CD4-positive, alpha-beta T cell treated with Interleukin-17A for 4 hours (primary cell): ENCODE measurements around the gene TIMM17B.

Source experiments
- DNase-seq: peaks from one replicate; pipeline ENCODE4 v3.0.0-alpha.2; 2020; ENCODE audit warnings: mixed read lengths

Gene TIMM17B

GRCh38 chrX:48897625-48898306 lies at the start of gene TIMM17B, which contains the start of gene PQBP1:
TSS of gene TIMM17B (minus strand) at chrX:48897768. CDS start at chrX:48897749, 19 bp downstream.
TSS of gene PQBP1 (plus strand) at chrX:48897930. CDS start at chrX:48898510, 580 bp downstream.
- peak; percentile 88 for DNase-seq

- peak; percentile 74 for DNase-seq
Observed at GRCh38 chrX:48945517-48946348, 48.2 kb upstream of the TIMM17B start.

GRCh38 chrX:48942895-48943294 lies 45.3 kb upstream of the TIMM17B start:
- no peak for DNase-seq

GRCh38 chrX:48940404-48940955 lies 42.9 kb upstream of the TIMM17B start:
- no peak for DNase-seq

GRCh38 chrX:48939524-48940228 lies 42.1 kb upstream of the TIMM17B start:
- peak; percentile 39 for DNase-seq

DNA sequence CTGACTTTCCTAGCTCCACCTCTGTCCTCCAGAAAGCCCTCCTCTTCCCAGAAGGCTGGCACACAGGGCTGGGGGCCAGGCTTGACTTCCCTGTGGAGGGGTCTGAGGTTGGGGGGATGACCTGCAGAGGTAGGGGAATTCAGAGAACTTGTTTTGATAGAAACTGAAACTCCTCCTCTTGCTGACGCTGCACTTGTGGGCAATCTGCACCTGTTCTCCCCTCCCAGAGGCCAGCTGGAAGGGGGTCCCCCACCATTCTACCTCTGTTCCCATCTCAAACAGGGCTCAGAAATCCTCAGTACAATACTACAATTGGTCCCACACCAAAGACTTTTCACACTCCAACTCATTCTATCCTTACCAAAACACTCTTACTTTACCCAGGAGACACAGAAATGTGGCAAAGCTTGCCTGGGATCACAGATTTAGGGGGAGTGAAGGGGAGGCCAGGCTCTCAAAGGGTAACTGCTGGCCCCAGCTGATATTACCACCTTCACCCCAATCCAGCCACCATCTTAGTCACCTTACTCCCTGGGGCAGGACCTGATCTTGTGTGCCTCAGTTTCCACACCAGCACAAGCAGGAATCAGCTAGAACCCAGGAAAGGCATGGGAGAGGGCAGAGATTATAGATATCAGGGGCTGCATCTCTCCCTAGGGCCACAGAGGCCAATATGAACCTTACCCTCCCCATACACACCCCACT lies 41.3 kb upstream of the TIMM17B start:
- DNase-seq: peak; percentile 53

GRCh38 chrX:48937054-48937907 lies 39.7 kb upstream of the TIMM17B start:
- peak; percentile 88 for DNase-seq

DNA sequence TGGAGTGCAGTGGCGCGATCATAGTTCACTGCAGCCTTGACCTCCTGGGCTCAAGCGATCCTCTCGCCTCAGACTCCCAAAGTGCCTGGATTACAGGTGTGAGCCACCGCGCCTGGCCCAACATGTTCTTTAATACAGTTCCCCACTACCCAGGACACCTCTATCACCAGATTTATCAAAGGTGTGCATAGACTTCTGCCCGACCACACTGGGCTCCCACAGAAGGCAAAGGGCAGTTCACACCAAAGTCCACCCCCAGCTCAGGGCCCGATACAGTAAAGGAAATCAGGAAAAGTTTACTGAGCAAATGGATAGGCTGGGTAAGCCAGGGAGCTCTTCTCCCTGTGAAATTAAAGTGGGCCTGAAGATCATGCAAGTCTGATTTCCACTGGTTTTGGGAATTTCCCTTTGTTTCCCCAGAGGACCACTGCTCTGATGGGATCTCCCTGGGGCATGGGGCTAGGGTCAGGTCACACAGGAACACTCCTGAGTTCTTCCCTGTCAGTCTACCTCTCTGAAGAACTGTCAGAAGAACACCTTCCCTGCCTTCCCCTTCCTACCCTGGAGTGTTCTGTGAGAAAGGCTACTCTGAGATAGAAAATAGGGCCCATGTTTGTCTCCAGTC lies 39.0 kb upstream of the TIMM17B start:
- no peak for DNase-seq

DNA sequence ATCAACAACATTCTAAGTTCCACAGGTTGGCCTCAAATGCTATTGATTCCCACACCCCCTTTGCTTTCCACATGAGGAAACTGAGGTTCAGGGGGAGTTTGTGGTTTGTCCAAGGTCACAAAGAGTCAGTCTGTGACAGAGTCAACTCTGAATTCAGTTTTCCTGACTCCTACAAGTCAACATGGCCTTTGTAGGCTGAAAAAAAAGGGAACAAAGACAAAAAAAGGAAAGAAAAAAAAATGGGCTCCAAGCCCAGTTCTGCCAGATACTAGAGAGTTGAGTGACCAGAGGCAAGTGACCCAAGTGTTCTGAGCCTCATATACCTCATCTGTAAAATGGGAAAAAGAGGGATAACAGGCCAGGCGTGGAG lies 37.7 kb upstream of the TIMM17B start:
- DNase-seq: no peak

DNA sequence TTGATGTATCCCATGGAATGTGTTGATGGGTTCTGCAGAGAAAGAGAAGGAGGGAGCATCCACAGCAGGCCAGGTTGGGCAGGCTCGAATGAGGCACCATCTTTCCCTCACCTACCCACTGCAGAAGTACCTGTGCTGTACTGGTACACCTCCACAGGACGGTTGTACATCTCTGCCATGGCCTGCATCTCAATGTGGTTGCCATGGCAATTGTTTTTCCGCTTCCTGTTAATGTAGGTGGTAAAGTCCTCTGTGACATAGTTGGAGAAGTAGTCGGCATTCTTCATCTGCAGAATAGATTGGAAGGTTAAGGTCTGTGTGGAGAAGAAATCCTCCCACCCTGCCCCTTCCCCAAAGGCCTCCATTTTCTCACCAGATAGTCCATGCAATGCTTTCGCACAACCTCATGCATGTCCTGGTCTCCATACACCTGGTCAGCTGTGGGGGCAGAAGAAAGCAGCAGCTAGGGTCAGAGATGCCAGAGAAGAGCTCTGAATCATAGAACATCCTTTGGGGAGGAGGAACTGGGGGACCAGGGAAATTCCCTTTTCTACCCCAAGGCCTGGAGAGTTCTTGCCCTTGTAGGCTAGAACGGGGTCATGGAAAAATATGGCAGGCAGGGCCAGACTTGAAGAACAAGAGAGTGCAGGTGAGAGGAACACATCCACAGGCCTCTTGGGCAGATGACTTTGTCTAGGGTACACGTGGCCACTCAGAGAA lies 37.2 kb upstream of the TIMM17B start:
- peak; percentile 47 for DNase-seq

DNA sequence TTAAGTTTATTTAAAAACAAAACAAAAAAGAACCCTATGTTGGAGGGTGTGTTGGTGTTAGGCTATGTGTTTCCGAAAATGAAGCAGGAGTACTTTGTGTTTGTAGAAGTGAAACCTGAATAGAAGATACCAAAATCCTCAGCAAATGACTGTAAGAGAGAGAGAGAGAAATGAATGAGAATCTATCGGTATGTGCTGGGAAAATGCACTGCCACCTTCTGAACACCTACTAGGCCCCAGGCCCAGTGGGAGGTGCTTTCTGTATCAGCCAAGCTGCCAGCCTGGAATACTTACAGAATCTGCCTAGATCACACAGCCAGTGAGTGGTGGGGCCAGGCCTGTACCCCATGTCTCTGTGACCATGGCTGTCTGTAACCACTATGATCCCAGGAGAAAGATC lies 36.2 kb upstream of the TIMM17B start:
- no peak for DNase-seq

GRCh38 chrX:48927736-48928382 lies 30.3 kb upstream of the TIMM17B start:
- DNase-seq: no peak

GRCh38 chrX:48927123-48927522 lies 29.6 kb upstream of the TIMM17B start:
- DNase-seq: no peak

- DNase-seq: no peak
Observed at GRCh38 chrX:48924270-48924669, 26.7 kb upstream of the TIMM17B start.

GRCh38 chrX:48923771-48924170 lies 26.2 kb upstream of the TIMM17B start:
- DNase-seq: no peak

DNA sequence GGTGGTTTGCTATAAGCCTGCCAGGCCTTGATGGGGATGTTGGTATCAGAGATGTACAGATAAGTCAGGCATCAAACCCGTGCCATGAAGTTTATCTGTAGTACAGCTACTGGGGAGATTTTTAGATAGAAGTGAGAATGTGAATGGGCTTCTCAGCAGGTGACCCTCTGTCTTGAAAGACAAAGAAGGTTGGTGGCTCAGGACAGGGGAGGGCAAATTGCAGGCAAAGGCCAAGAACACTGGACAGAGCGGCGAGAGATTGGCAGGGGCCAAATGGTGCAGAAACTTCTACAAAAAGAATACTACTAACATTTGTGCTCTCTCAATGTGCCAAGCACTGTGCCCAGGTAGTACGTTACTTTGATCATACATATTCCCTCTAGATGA lies 23.1 kb upstream of the TIMM17B start:
- DNase-seq: no peak

GRCh38 chrX:48919947-48920717 lies 22.6 kb upstream of the TIMM17B start:
- DNase-seq: peak; percentile 46

DNA sequence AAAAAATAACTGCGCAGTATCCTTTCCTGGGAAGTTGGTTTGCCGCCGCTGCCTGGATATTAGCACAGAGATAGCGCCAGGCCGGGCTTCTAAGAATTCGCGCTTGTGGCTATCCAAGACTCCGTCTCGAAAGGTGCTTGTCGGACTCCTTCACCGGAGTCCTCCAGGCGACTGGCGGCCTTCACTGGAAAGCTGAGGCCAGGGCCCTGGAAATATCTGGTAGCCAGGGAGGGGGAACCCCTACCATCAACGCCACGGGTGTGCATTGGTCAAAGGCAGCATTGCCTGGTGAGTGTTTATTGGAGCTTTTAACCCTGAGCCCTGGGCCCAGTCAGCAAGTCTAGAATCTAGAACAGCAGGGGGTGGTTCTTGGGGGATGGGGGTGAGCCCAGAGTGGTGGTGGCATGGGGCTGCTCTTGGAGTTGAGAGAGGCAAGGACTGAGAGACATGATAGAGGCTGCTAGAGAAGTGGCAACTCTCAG lies 21.8 kb upstream of the TIMM17B start:
- peak; percentile 40 for DNase-seq
